GM21390 (cell line): ENCODE results near the gene LY9.

Experiments used
- ATAC-seq: cut with Tn5 transposase; IDR thresholded peaks from one replicate; pipeline ENCODE4 v1.9.1; 2021; ENCODE audit not compliant: unreplicated experiment

The LY9 gene, protein sequence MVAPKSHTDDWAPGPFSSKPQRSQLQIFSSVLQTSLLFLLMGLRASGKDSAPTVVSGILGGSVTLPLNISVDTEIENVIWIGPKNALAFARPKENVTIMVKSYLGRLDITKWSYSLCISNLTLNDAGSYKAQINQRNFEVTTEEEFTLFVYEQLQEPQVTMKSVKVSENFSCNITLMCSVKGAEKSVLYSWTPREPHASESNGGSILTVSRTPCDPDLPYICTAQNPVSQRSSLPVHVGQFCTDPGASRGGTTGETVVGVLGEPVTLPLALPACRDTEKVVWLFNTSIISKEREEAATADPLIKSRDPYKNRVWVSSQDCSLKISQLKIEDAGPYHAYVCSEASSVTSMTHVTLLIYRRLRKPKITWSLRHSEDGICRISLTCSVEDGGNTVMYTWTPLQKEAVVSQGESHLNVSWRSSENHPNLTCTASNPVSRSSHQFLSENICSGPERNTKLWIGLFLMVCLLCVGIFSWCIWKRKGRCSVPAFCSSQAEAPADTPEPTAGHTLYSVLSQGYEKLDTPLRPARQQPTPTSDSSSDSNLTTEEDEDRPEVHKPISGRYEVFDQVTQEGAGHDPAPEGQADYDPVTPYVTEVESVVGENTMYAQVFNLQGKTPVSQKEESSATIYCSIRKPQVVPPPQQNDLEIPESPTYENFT

DNA sequence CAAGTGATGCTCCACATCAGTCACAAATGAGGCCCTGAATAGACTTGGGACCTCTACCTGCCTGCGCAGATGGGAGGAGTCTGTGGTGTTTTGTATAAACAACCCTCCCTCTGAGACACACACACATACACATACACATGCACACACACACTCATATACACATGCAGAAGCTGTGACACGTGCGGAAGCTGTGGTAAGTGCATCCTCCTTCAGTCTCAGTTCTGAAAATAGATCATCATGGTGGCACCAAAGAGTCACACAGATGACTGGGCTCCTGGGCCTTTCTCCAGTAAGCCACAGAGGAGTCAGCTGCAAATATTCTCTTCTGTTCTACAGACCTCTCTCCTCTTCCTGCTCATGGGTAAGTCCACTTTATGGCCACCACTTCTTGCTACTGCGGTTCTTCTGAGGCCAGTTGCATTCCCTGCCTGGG, at the start of gene LY9:
Gene LY9 (plus strand): TSS at position 224 of the 433 bp plus-strand sequence. CDS start 14 bp downstream, at position 238.
- ATAC-seq, result peak; percentile 74

GRCh38 chr1:160746836-160747500, 49.0 kb upstream of the LY9 start:
- no peak for ATAC-seq

- no peak for ATAC-seq
Measured at GRCh38 chr1:160747717-160748116, 48.3 kb upstream of the LY9 start.

DNA sequence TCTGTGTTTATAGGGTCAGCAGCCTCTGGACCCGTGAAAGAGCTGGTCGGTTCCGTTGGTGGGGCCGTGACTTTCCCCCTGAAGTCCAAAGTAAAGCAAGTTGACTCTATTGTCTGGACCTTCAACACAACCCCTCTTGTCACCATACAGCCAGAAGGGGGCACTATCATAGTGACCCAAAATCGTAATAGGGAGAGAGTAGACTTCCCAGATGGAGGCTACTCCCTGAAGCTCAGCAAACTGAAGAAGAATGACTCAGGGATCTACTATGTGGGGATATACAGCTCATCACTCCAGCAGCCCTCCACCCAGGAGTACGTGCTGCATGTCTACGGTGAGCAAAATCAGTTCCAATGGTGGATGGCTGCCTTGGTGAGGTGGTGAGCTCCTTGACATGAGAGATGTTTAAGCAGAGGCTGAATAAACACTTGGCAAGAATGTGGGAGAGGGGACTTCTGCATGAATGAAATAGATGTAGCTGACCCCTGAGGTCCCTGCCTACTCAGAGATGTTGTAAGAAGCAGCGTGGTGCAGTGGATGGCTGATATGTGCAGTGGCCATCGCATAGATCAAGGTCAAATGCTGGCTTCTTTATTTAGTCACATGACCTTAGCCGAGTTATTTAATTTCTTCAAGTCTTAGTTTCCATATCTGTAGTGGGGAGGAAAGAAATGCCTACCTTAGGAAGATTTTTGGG, 47.6 kb upstream of the LY9 start:
- no peak for ATAC-seq

GRCh38 chr1:160748878-160749269, 47.1 kb upstream of the LY9 start:
- no peak for ATAC-seq

GRCh38 chr1:160750608-160751007, 45.4 kb upstream of the LY9 start:
- ATAC-seq, result no peak

GRCh38 chr1:160752406-160752805, 43.6 kb upstream of the LY9 start:
- ATAC-seq, result no peak

DNA sequence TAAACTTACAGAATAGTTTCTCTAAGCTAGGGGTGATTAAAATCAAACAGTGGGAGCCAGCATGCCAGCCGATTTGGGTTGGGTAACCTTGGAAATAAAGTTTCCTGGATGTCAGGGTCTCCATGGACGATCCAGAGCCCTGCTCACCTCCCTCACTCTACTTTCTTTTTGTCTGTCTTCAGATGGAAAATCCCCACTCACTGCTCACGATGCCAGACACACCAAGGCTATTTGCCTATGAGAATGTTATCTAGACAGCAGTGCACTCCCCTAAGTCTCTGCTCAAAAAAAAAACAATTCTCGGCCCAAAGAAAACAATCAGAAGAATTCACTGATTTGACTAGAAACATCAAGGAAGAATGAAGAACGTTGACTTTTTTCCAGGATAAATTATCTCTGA, 43.0 kb upstream of the LY9 start:
- no peak for ATAC-seq

DNA sequence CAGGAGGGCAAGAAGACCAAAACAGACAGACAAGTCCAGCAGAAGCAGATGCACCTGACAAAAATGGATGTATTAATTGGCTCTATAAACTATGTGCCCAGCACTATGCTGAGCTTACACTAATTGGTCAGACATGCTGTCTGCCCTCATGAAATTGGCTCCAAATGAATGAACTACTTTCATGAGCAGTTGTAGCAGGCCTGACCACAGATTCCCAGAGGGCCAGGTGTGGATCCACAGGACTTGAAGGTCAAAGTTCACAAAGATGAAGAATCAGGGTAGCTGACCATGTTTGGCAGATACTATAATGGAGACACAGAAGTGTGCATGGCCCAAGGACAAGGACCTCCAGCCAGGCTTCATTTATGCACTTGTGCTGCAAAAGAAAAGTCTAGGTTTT, 42.4 kb upstream of the LY9 start:
- no peak for ATAC-seq

GRCh38 chr1:160755461-160755860, 40.5 kb upstream of the LY9 start:
- ATAC-seq, result no peak

- ATAC-seq, result peak; percentile 60
Measured at GRCh38 chr1:160755911-160756848, 39.8 kb upstream of the LY9 start.

GRCh38 chr1:160756849-160757201, 39.1 kb upstream of the LY9 start:
- ATAC-seq, result peak; percentile 15

GRCh38 chr1:160758521-160758920, 37.5 kb upstream of the LY9 start:
- no peak for ATAC-seq

DNA sequence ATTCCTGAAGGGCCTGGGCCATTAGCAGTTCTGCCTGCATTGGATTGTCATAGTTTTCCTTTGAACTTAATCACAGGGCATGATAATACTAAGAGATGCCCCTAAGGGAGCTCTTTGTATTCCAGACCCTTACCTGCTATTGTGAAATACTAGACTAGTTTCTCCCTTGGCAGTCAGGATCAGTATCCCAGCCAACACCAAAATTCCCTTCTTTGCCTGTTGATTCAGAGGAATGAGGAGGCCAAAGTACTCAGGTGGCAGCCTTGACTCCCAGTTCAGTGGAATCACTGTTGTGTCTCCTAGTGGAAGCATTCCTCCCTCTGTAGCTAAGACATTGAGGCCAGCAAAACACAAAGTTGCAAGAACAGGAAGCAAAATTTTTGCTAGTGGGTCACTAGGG, 36.2 kb upstream of the LY9 start:
- no peak for ATAC-seq

- no peak for ATAC-seq
Measured at GRCh38 chr1:160761046-160761445, 34.9 kb upstream of the LY9 start.

- no peak for ATAC-seq
Measured at GRCh38 chr1:160761886-160762285, 34.1 kb upstream of the LY9 start.

DNA sequence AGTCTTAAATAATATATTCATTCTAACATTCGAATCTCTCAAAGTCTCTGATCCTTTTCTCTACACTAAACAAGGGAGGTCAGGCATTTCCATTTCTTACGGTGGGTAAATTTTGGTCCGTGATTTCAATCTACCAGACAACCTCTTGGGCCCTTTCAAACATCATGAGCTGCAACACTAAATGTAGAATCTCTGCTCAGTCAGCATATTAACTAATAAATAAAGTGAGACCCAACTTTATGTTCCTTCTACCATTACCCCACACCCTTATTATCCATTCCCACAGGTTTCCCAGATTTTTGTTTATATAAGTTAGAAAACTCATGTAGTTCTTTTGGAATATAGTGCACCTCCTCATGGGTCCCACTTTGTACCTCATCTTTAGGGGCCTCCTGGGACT, 32.0 kb upstream of the LY9 start:
- ATAC-seq, result no peak

DNA sequence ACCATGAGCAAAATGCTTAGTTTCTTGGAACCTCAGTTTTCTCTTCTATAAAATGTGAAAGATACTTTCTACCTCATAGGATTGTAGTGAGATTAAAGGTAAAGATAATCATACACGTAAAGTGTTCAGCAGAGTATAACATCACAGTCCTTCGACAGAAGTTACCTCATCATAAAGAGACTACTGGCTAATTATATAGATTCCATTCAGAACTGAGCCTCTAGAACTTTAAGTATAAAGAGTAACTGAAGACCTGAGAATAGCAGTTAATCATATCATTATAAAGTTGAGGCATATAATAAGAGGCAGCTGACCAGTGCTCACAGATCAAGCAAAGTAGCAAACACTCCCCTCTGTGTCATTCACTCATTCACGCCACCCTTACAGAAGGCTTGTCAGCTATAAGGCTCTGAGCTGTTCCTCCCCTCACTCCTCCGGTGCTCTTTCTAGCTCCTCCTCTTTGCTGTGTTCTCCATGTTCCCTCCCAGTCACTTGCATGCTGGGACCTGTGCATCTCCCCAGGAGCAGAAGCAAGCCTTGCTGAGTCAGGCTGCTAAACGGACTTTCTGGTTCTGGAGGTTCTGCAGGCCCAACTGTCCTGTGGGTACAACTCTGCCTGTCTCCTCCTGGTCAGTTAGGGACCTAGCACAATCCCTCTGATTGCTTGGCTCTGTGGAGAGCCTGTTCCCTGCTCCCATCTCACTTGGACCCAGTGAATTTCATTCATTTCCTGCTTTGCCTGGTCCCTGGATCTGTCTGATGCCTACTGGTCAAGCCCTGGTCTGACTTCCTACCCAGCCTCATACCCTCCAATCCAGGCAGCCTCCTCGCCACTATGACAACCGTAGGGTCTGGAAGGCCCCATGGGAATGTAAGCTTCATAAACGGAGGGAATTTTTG, 28.3 kb upstream of the LY9 start:
- ATAC-seq, result peak; percentile 51

GRCh38 chr1:160768295-160768657, 27.7 kb upstream of the LY9 start:
- peak; percentile 78 for ATAC-seq
